Thyroid gland (tissue), 4 donors: ENCODE results near the gene PYGM. TPM values are rescaled to one million over a fixed set of nuclear protein-coding genes. Genes with fewer than 3 reads are reported as not detected.

Experiments used
- DNase-seq, 2 donors: peaks; one replicate each; pipeline ENCODE4 v3.0.0-alpha.2; 2019
- H3K27ac ChIP-seq, 3 donors: fragments of 200-600 bp; sonication (generic); 1 replicate in 2 of 3; 2 replicates in 1 of 3; pipeline ENCODE4 v1.5.1; 2016 to 2019; ENCODE audit warnings: mild to moderate bottlenecking in 1 of 3, moderate library complexity in 1 of 3
- H3K27me3 ChIP-seq: fragments of 200-600 bp; sonication (generic); one replicate; pipeline ENCODE4 v1.5.1; 2019
- H3K36me3 ChIP-seq, 2 donors: fragments of 200-600 bp; sonication (generic); one replicate each; pipeline ENCODE4 v1.5.1; 2016 to 2019
- H3K4me1 ChIP-seq, 2 donors: fragments of 200-600 bp; sonication (generic); one replicate each; pipeline ENCODE4 v1.5.1; 2017 to 2019
- H3K4me3 ChIP-seq, 3 donors: fragments of 200-600 bp; sonication (generic); replicated peaks in 1 of 3; 1 replicate in 2 of 3; 2 replicates in 1 of 3; pipeline ENCODE4 v1.5.1; 2016; ENCODE audit warnings: mild to moderate bottlenecking in 1 of 3
- H3K9me3 ChIP-seq: fragments of 200-600 bp; sonication (generic); one replicate; pipeline ENCODE4 v1.5.1; 2017
- POLR2A ChIP-seq, 2 donors: fragments of 450-650 bp; IDR thresholded peaks; one replicate each; pipeline ENCODE4 v1.6.1; 2017; ENCODE audit warnings: antibody characterized with exemption in 2 of 2, mild to moderate bottlenecking in 2 of 2, moderate library complexity in 1 of 2
- WGBS, 2 donors: methylation state at CpG; one replicate each; pipeline ENCODE4 v1.1.5; 2017; 5-methylcytosine and 5-hydroxymethylcytosine counted together
- intact Hi-C: fragments of 100-400 bp; cut with DNase I; formaldehyde crosslinking; loops from one replicate; pipeline ENCODE4 v1.15.1; 2023
- total RNA-seq, 4 donors: library from RNA; depleted of rRNA; stranded (reverse); fragments of >200 nt; gene quantifications; one replicate each; pipeline ENCODE4 v1.2.3, GENCODE V29; 2016
- TF ChIP-seq, protein P1 (sequence below), 6 experiments: fragments of 200-600 bp in 3 of 6; fragments of 450-650 bp in 3 of 6; sonication (generic) in 3 of 6; IDR thresholded peaks; one replicate each; pipeline ENCODE4 v1.5.1; 2016 to 2019; ENCODE audit warnings: antibody characterized with exemption in 6 of 6, mild to moderate bottlenecking in 2 of 6, inconsistent platforms in 1 of 6, moderate library complexity in 1 of 6

PYGM gene
- total RNA-seq, 4 donors from 2014 or later: 4.3 to 14.8 (median 6.7) TPM

DNA sequence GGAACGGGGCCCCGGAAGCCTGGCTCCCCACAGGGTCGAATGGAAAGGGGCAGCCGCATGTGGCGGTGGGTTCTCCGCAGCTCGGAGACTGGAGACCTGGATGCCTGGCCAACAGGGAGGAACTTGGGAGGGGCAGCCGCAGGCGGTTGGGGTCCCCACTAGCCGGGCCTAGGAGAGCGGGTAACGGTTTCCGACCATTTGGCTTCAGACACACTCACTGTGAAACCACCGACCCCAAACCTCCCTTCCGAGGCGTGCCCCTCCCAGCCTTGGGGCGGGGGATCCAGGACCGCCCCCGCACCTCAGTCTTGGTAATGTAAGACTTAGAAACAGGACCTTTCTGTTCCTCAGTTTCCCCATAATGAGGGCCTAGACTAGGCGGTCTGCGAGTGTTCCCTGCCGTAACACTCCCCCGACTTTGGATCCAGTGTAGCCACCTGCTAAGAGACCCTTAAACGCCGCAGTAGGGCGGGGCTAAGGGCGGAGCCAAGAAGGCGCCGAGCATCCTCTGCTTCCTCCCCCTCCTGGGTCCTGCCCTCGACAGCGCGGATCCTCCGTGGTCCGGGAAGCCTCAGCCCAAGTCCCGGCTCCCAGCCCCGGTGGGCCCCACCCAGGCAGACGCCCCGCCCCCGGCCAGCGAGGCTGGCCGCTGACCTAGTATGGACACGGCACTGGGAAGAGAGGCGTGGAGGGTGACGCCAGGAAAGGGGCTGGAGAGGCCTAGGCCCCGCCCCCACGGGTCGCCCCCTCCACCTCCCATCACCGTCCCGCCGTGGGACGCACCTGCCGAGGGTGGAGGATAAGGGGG lies 14.0 kb downstream of the PYGM start:
- peaks cover 27% of the 10 kb centered on the region for H3K27me3 ChIP-seq
- H3K9me3 ChIP-seq: no peaks in the 10 kb centered on the region
- TF ChIP-seq POLR2A (IDR thresholded peaks at IDR 0.05): no peak
- TF ChIP-seq, protein P1, sequence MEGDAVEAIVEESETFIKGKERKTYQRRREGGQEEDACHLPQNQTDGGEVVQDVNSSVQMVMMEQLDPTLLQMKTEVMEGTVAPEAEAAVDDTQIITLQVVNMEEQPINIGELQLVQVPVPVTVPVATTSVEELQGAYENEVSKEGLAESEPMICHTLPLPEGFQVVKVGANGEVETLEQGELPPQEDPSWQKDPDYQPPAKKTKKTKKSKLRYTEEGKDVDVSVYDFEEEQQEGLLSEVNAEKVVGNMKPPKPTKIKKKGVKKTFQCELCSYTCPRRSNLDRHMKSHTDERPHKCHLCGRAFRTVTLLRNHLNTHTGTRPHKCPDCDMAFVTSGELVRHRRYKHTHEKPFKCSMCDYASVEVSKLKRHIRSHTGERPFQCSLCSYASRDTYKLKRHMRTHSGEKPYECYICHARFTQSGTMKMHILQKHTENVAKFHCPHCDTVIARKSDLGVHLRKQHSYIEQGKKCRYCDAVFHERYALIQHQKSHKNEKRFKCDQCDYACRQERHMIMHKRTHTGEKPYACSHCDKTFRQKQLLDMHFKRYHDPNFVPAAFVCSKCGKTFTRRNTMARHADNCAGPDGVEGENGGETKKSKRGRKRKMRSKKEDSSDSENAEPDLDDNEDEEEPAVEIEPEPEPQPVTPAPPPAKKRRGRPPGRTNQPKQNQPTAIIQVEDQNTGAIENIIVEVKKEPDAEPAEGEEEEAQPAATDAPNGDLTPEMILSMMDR (IDR thresholded peaks at IDR 0.05): no peak
- 6 to 9% methylated on average over 21 to 37 of the region's 52 CpGs for WGBS, 2 donors
- H3K4me1 ChIP-seq: peaks cover 32 to 54% of the 10 kb centered on the region in 2 donors
- peak overlapping the region in 1 of 3 donors; percentile 40 for H3K4me3 ChIP-seq
- intact Hi-C loops: no loop called here
- peak overlapping the region; percentile 30 to 83 (median 72) for H3K27ac ChIP-seq
- no peaks in the 10 kb centered on the region for H3K36me3 ChIP-seq
- DNase-seq: peak; percentile 41 to 51

- Histone ChIP-seq H3K4me3 (peak overlapping the region in 1 of 3 donors; percentile 40), H3K36me3 (no peaks in the 10 kb centered on the region), H3K9me3 (no peaks in the 10 kb centered on the region), H3K4me1 (peaks cover 32 to 54% of the 10 kb centered on the region in 2 donors), H3K27me3 (peaks cover 27% of the 10 kb centered on the region), H3K27ac (peak overlapping the region; percentile 29 to 83 (median 72))
- DNase-seq: peak; percentile 50 to 54
- intact Hi-C loops: no loop called here
- no peak for TF ChIP-seq POLR2A (IDR thresholded peaks at IDR 0.05)
- TF ChIP-seq, protein P1 (IDR thresholded peaks at IDR 0.05): no peak
- WGBS, 2 donors: 2 to 8% methylated on average over 14 to 19 of the region's 20 CpGs
Measured at GRCh38 chr11:64745189-64745520, 14.6 kb downstream of the PYGM start.

- Histone ChIP-seq H3K27me3 (peaks cover 27% of the 10 kb centered on the region), H3K27ac (peak overlapping the region; percentile 29 to 83 (median 72)), H3K9me3 (no peaks in the 10 kb centered on the region), H3K4me1 (peaks cover 32 to 54% of the 10 kb centered on the region in 2 donors), H3K36me3 (no peaks in the 10 kb centered on the region), H3K4me3 (peak overlapping the region in 1 of 3 donors; percentile 40)
- intact Hi-C loops: no loop called here
- TF ChIP-seq, protein P1 (IDR thresholded peaks at IDR 0.05): no peak
- TF ChIP-seq POLR2A (IDR thresholded peaks at IDR 0.05): no peak
- no peak for DNase-seq
- WGBS, 2 donors: 0% methylated on average over 10 of the region's 89 CpGs; no CpG with 5 or more reads in 1 of the 2 donors
Measured at GRCh38 chr11:64744544-64745188, 15.1 kb downstream of the PYGM start.

DNA sequence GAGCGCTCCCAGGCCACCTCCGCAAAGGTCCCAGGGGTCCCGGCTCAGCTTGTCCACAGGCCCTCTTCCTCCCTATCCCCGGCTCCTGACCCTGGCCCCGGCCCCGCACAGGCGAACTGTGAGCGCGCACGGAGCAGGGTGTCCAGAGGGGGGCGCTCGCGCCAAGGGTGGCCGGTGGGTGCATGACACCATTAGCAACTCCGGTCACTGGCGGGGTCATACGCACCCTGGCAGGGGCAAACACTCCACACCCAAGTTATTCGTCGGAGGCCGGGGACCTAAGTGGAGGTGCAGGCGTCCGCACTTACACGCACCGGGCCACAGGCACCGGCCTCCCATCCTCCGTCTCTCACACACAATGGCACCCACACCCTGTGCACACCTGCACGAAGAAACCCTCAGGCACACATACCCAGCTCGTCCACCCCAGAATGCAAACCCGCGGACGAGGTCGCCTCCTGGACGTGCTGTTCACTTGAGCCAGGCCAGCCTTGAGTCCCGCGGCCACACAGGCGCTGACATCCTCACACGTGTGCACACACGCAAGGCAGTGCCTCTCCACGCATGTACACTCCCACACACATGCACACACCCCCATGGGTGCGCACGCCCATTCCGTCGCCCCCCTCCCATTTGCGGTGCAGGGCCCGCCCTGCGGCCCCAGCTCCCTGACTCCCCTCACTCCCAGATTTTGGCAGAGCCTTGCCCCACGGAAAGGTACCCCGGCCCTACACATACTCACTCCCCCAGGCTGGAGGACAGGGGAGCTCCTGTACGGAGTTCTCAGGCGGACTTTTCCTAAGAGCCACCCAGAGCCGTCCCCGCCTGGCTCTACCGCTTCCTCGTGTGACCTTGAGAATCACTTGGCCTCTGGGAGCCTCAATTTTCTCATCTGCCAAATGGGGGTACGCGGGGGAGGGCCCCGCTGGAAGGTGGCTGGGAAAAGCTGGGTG lies 15.9 kb downstream of the PYGM start, which contains the start of gene RASGRP2:
TSS of gene RASGRP2 (minus strand) at position 552 of the 953 bp plus-strand sequence. CDS start 1,276 bp downstream, outside the sequence.
- no peak for TF ChIP-seq POLR2A (IDR thresholded peaks at IDR 0.05)
- TF ChIP-seq, protein P1 (IDR thresholded peaks at IDR 0.05): peak in 4 of 6 experiments; percentile 24 to 54 (median 33)
- intact Hi-C loops: no loop called here
- Histone ChIP-seq H3K27ac (peak within 1 kb of the TSS; percentile 29 to 83 (median 72)), H3K27me3 (peaks cover 27% of the 10 kb centered on the region), H3K36me3 (no peaks in the 10 kb centered on the region), H3K9me3 (no peaks in the 10 kb centered on the region), H3K4me1 (peaks cover 32 to 54% of the 10 kb centered on the region in 2 donors), H3K4me3 (peak within 1 kb of the TSS in 1 of 3 donors; percentile 40)
- DNase-seq: peak; percentile 38 to 56
- 4 to 5% methylated on average over 21 to 46 of the region's 57 CpGs for WGBS, 2 donors
